HepG2 (cell line): ENCODE results near the gene ARL14EP. TPM values are rescaled to one million over a fixed set of nuclear protein-coding genes. Genes with fewer than 3 reads are reported as not detected.

Experiments
- ATAC-seq: fragments of 200-7000 bp; cut with Tn5 transposase; 3 replicates; pipeline ENCODE4 v1.9.1; 2020; ENCODE audit warnings: mild to moderate bottlenecking, moderate library complexity
- BruUV-seq: library from RNA; stranded (reverse); fragments of 400-500 nt; replicated peaks from 2 replicates; lab custom pipeline; 2021; lab: Mats Ljungman, UMichigan
- CTCF ChIA-PET: fragments of 300-600 bp; formaldehyde crosslinking; extraction: SDS; loops from one replicate; lab custom pipeline; 2021; ENCODE audit warnings: low total read pairs, inconsistent platforms, low intra/inter-chr PET ratio; lab: Yijun Ruan, JAX
- POLR2A ChIA-PET: fragments of 350-600 bp; sonication (Branson Sonifier 250); formaldehyde crosslinking; loops from one replicate; lab custom pipeline; 2020; ENCODE audit warnings: antibody characterized with exemption, inconsistent platforms; lab: Yijun Ruan, JAX
- DNase-seq: peaks from one replicate; pipeline ENCODE4 v3.0.0-alpha.2; 2015; ENCODE audit warnings: low spot score
- FAIRE-seq: peaks from 3 replicates; lab custom pipeline; 2011; peaks lifted over from hg19 to GRCh38; lab: Jason Lieb, UNC
- H2AFZ ChIP-seq: one replicate; pipeline ENCODE4 v1.6.1; 2011; ENCODE audit warnings: low read length, inconsistent platforms
- H3K27ac ChIP-seq: fragments of 300-600 bp; 3 replicates; pipeline ENCODE4 v1.8.0; 2011; ENCODE audit warnings: mixed run types, mild to moderate bottlenecking, mixed read lengths, low read length, inconsistent platforms; ENCODE audit not compliant: insufficient read depth; ENCODE audit errors: extremely low read length
- H3K27me3 ChIP-seq, 2 experiments: fragments of 200-600 bp in 1 of 2; 2 replicates in 1 of 2; 3 replicates in 1 of 2; pipeline versions ENCODE4 v1.6.0 to v1.8.0; 2011; ENCODE audit warnings: low read length in 2 of 2, mild to moderate bottlenecking in 2 of 2, moderate library complexity in 2 of 2, inconsistent platforms in 1 of 2; ENCODE audit not compliant: insufficient read depth in 2 of 2, control insufficient read depth in 1 of 2
- H3K36me3 ChIP-seq, 2 experiments: fragments of 200-600 bp in 1 of 2; replicated peaks in 1 of 2; 2 replicates in 1 of 2; 3 replicates in 1 of 2; pipeline versions ENCODE4 v1.5.1 to v1.8.0; 2011; ENCODE audit warnings: low read length in 2 of 2, inconsistent platforms in 1 of 2; ENCODE audit not compliant: insufficient read depth in 2 of 2, control insufficient read depth in 1 of 2
- H3K4me1 ChIP-seq: 2 replicates; pipeline ENCODE4 v1.5.1; 2012; ENCODE audit warnings: low read length, inconsistent platforms; ENCODE audit not compliant: insufficient read depth
- H3K4me2 ChIP-seq: 2 replicates; pipeline ENCODE4 v1.6.0; 2011; ENCODE audit warnings: low read depth, low read length, inconsistent platforms
- H3K4me3 ChIP-seq, 3 experiments: fragments of 200-600 bp in 1 of 3; sonication (generic), shearing (Covaris generic) in 1 of 3; replicated peaks in 1 of 3; 2 replicates each; pipeline ENCODE4 v1.5.1; 2011 to 2016; ENCODE audit warnings: low read length in 3 of 3, inconsistent platforms in 2 of 3, low read depth in 2 of 3, mild to moderate bottlenecking in 2 of 3, control low read depth in 1 of 3, mixed read lengths in 1 of 3; ENCODE audit not compliant: insufficient read depth in 1 of 3
- H3K79me2 ChIP-seq: one replicate; pipeline ENCODE4 v1.6.1; 2011; ENCODE audit warnings: low read length, inconsistent platforms; ENCODE audit not compliant: insufficient read depth
- H3K9ac ChIP-seq: 2 replicates; pipeline ENCODE4 v1.6.0; 2011; ENCODE audit warnings: mild to moderate bottlenecking, low read depth, low read length, inconsistent platforms; ENCODE audit not compliant: insufficient read depth
- H3K9me3 ChIP-seq: 2 replicates; pipeline ENCODE4 v1.5.1; 2012; ENCODE audit warnings: mild to moderate bottlenecking, low read length
- H4K20me1 ChIP-seq: 2 replicates; pipeline ENCODE4 v1.6.0; 2011; ENCODE audit warnings: inconsistent platforms, mild to moderate bottlenecking, low read length, moderate library complexity; ENCODE audit not compliant: insufficient read depth
- FOXK2 ChIP-seq: fragments of 450-650 bp; IDR thresholded peaks from 2 replicates; pipeline ENCODE4 v1.6.1; 2016
- KDM5A ChIP-seq: fragments of 200-600 bp; sonication (generic); IDR thresholded peaks from 2 replicates; pipeline ENCODE4 v1.7.0; 2018; ENCODE audit warnings: antibody characterized with exemption, mild to moderate bottlenecking, low read length, borderline replicate concordance
- MBNL3 ChIP-seq: fragments of 250-450 bp; sonication (Bioruptor Pico); conservative IDR thresholded peaks from 2 replicates; pipeline ENCODE4 v1.8.0; 2022; ENCODE audit warnings: mild to moderate bottlenecking, inconsistent platforms
- SMAD9 ChIP-seq: sonication (generic); formaldehyde crosslinking; IDR thresholded peaks from 2 replicates; pipeline ENCODE4 v1.5.1; 2020; ENCODE audit warnings: mild to moderate bottlenecking, missing genetic modification reagents
- ZNF143 ChIP-seq: sonication (generic); formaldehyde crosslinking; IDR thresholded peaks from 2 replicates; pipeline ENCODE4 v1.4.0; 2020; ENCODE audit warnings: missing genetic modification reagents
- ZNF543 ChIP-seq: sonication (generic); formaldehyde crosslinking; IDR thresholded peaks from 2 replicates; pipeline ENCODE4 v1.4.0; 2020; ENCODE audit warnings: mild to moderate bottlenecking, missing genetic modification reagents
- ZNF646 ChIP-seq: sonication (generic); formaldehyde crosslinking; IDR thresholded peaks from 2 replicates; pipeline ENCODE4 v1.9.0; 2021; ENCODE audit warnings: mild to moderate bottlenecking, missing genetic modification reagents
- WGBS: methylation state at CpG from one replicate; pipeline ENCODE4 v1.1.6; 2017; ENCODE audit warnings: low lambda C conversion rate; 5-methylcytosine and 5-hydroxymethylcytosine counted together
- in situ Hi-C: cut with HindIII; loops from 2 replicates; pipeline ENCODE4 v1.10.0; 2017; ENCODE audit warnings: low pct_unique_long_range_greater_than_20kb; ENCODE audit not compliant: extremely low pct_ligation_motif_present
- intact Hi-C: fragments of 100-400 bp; cut with micrococcal nuclease; formaldehyde crosslinking; loops from one replicate; pipeline ENCODE4 v1.10.0; 2022; ENCODE audit not compliant: unreplicated experiment
- polyA plus RNA-seq, 8 experiments: library from polyadenylated mRNA; depleted of rRNA in 3 of 8; stranded (reverse) in 7 of 8; unstranded in 1 of 8; fragments of >200 nt; fragmentation: Illumina TruSeq in 4 of 8; extraction: Trizol in 4 of 8; gene quantifications; 2 replicates each; pipeline versions ENCODE4 v1.2.1 to v1.2.3, GENCODE V29; 2011 to 2016; ENCODE audit warnings: low read depth in 4 of 8, missing spikeins in 1 of 8, mixed read lengths in 1 of 8; ENCODE audit not compliant: insufficient read depth in 1 of 8
- total RNA-seq, 5 experiments: library from RNA; depleted of rRNA; stranded (reverse); fragments of >200 nt; fragmentation: Illumina TruSeq; extraction: Trizol; gene quantifications; 2 replicates each; pipeline ENCODE4 v1.2.3, GENCODE V29; 2016; ENCODE audit warnings: low read depth in 1 of 5

The ARL14EP gene
- total and polyA plus RNA-seq, 2 of the 13 experiments (the other 11 are each of a cell fraction or from before 2014, with no cell fraction given) = 9.8 to 15.4 TPM

- FAIRE-seq = no peak
- H3K4me2 ChIP-seq = no peak overlapping the region
- H3K79me2 ChIP-seq = no peaks in the 10 kb centered on the region
- no peak overlapping the region for H3K9ac ChIP-seq
- no peaks in the 10 kb centered on the region for H3K9me3 ChIP-seq
- H3K4me1 ChIP-seq = no peaks in the 10 kb centered on the region
- POLR2A ChIA-PET = no interaction called here
- H3K36me3 ChIP-seq = no peaks in the 10 kb centered on the region
- in situ Hi-C loops (no loop called here), intact Hi-C loops (no loop called here)
- H4K20me1 ChIP-seq = no peaks in the 10 kb centered on the region
- H3K4me3 ChIP-seq = no peak overlapping the region
- no peak overlapping the region for H2AFZ ChIP-seq
- WGBS = 6% methylated on average over 2 of the region's 2 CpGs
- CTCF ChIA-PET = no interaction called here
- TF ChIP-seq ZNF646 (CRISPR knock-in tag) = no peak
- TF ChIP-seq ZNF543 = no peak
- no peak for TF ChIP-seq ZNF143 (CRISPR knock-in tag)
- TF ChIP-seq KDM5A = no peak
- no peak for TF ChIP-seq FOXK2
- TF ChIP-seq MBNL3 (CRISPR knock-in tag) = no peak
- no peak for TF ChIP-seq SMAD9 (CRISPR knock-in tag)
- TF ChIP-seq, all 625 proteins: peak for 0
- Histone ChIP-seq H3K27me3 (no peaks in the 10 kb centered on the region), H3K27ac (no peak overlapping the region)
- DNase-seq (no peak), ATAC-seq (no peak)
- BruUV-seq = no TSS peak
Observed at GRCh38 chr11:30279796-30280195, 43.1 kb upstream of the ARL14EP start.
